Neural crest cell (in vitro differentiated cells): ENCODE data around the gene TRIM14. TPM values are rescaled to one million over a fixed set of nuclear protein-coding genes. Genes with fewer than 3 reads are reported as not detected.
"Not testable (repeated sequence)": the region's sequence is repeated elsewhere in the genome, so short reads cannot be mapped to it uniquely, and the experiment has no call there.

Experiments used
- DNase-seq: peaks from one replicate; pipeline ENCODE4 v3.0.0; 2021; ENCODE audit warnings: low read depth, mixed read lengths, low spot score
- H3K27ac Mint-ChIP-seq: one replicate; pipeline ENCODE4 v1.8.0; 2021; ENCODE audit warnings: mild to moderate bottlenecking, mixed read lengths; ENCODE audit not compliant: unreplicated experiment
- H3K27me3 Mint-ChIP-seq: 2 replicates; pipeline ENCODE4 v1.8.0; 2021; ENCODE audit warnings: low read depth, mild to moderate bottlenecking, mixed read lengths
- H3K36me3 Mint-ChIP-seq: 2 replicates; pipeline ENCODE4 v1.8.0; 2021; ENCODE audit warnings: low read depth, mild to moderate bottlenecking, mixed read lengths
- H3K4me1 Mint-ChIP-seq: 2 replicates; pipeline ENCODE4 v1.8.0; 2021; ENCODE audit warnings: mixed read lengths
- H3K4me3 Mint-ChIP-seq: one replicate; pipeline ENCODE4 v1.8.0; 2021; ENCODE audit warnings: mild to moderate bottlenecking, mixed read lengths
- H3K9me3 Mint-ChIP-seq: 2 replicates; pipeline ENCODE4 v1.8.0; 2021; ENCODE audit warnings: mixed read lengths
- total RNA-seq: library from RNA; stranded (reverse); gene quantifications from 2 replicates; pipeline ENCODE4 v1.2.1, GENCODE V29; 2021
- TF ChIP-seq, protein P1 (sequence below): fragments of 200-600 bp; sonication (generic); conservative IDR thresholded peaks from 2 replicates; pipeline ENCODE4 v1.5.0; 2021; ENCODE audit warnings: antibody characterized with exemption, mild to moderate bottlenecking

The TRIM14 gene
- total RNA-seq, 1 donor from 2014 or later = 11.2 TPM

DNA sequence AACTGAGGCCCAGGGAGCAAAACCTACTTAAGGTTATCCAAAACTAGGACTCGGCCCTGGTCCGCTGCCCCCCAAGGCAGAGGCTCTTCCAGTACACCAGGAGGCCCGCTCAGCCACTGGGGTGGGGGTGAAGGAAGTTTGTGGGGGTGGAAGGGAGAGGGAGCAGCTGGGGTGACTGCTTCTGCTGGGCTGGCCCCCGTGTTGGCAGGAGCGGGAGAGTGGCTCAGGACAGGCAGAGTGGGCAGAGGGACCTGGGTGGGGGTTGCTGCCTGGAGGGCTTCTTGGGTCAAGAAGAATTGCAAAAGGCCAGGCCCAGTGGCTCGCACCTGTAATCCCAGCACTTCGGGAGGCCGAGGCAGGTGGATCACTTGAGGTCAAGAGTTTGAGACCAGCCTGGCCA, 8.2 kb upstream of the TRIM14 start:
- no peak for DNase-seq
- TF ChIP-seq, protein P1, sequence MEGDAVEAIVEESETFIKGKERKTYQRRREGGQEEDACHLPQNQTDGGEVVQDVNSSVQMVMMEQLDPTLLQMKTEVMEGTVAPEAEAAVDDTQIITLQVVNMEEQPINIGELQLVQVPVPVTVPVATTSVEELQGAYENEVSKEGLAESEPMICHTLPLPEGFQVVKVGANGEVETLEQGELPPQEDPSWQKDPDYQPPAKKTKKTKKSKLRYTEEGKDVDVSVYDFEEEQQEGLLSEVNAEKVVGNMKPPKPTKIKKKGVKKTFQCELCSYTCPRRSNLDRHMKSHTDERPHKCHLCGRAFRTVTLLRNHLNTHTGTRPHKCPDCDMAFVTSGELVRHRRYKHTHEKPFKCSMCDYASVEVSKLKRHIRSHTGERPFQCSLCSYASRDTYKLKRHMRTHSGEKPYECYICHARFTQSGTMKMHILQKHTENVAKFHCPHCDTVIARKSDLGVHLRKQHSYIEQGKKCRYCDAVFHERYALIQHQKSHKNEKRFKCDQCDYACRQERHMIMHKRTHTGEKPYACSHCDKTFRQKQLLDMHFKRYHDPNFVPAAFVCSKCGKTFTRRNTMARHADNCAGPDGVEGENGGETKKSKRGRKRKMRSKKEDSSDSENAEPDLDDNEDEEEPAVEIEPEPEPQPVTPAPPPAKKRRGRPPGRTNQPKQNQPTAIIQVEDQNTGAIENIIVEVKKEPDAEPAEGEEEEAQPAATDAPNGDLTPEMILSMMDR = no peak
- H3K27ac Mint-ChIP-seq = no peak overlapping the region
- no peaks in the 10 kb centered on the region for H3K4me1 Mint-ChIP-seq
- no peak overlapping the region for H3K4me3 Mint-ChIP-seq
- no peaks in the 10 kb centered on the region for H3K36me3 Mint-ChIP-seq
- H3K27me3 Mint-ChIP-seq = no peaks in the 10 kb centered on the region
- H3K9me3 Mint-ChIP-seq = no peaks in the 10 kb centered on the region

DNA sequence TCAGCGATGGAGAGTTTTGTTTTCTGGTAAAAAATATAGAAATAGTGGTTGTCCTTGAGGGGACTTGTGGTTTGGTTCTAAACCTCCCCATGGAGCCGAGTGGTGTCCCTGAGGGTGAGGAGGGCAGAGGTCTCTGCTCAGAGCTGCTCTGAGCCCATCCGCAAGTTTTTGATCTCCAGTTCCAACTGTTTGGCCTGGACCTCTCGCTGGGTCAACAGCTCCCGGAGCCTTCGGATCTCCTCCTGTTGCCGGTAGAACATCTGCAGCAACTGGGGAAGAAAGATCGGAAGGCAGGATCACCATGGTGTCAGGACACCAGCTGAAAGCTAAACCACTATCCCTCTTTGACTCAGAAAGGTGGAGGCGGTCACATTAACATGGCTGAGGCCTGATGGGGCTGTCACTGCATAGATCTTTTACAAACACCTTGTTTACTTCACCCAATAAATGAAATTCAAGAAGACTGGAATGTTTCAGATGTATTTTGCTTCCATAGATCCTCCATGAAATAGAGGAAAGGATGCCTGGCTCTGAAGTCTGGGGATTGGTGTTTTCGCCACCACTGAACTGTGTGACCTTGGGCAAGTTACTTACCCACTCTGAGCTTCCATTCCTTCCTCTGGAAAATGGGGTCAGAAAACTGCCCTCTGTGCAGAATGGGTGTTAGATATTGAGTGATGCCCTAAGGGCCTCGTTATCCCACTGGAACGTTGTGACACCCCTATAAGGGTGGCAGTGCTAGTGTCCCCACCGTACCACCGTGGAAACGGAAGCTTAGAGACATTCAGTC, 5.8 kb upstream of the TRIM14 start:
- Mint-ChIP-seq H3K27ac (peak overlapping the region; percentile 43), H3K9me3 (no peaks in the 10 kb centered on the region)

DNA sequence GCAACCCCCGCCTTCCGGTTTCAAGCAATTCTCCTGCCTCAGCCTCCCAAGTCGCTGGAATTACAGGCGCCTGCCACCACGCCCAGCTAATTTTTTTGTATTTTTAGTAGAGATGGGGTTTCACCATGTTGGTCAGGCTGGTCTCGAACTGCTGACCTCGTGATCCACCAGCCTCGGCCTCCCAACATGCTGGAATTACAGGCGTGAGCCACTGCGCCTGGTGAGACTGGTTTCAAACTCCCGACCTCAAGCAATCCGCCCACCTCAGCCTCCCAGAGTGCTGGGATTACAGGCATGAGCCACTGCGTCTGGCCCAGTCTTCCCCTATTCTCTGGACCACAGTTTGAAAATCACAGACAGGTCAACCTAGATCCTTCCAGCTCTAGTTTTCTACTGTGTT, 5.1 kb upstream of the TRIM14 start:
- H3K4me1 Mint-ChIP-seq, DNase-seq, H3K9me3 Mint-ChIP-seq, H3K4me3 Mint-ChIP-seq, H3K27ac Mint-ChIP-seq, H3K36me3 Mint-ChIP-seq: not testable (repeated sequence)
- H3K27me3 Mint-ChIP-seq = peaks cover 13% of the 10 kb centered on the region

More for the DNA sequence above, 5.8 kb upstream of the TRIM14 start:
- peaks cover 9% of the 10 kb centered on the region for H3K27me3 Mint-ChIP-seq
- DNase-seq = no peak
- H3K36me3 Mint-ChIP-seq = no peaks in the 10 kb centered on the region
- no peak overlapping the region for H3K4me3 Mint-ChIP-seq
- TF ChIP-seq, protein P1 = no peak
- H3K4me1 Mint-ChIP-seq = no peaks in the 10 kb centered on the region

DNA sequence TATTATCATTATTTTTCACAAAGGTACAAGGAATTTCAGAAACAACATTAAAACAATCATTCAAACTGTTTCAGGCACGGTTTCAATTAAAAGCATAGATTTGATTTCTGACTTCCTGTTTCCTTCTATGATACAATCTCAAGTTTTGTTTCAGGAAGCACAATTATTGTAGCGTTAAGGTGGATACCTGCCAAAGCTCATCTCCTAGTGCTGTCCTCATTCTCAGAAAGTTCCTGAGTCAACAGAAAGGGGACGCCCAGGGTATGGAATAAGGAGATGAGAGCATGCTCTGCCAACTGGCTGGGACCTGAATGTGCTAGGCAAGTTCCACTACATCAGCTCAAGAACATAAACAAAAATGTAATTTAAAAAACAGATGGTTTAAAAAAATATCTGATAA, 2.0 kb upstream of the TRIM14 start:
- Mint-ChIP-seq H3K27me3 (peaks cover 21% of the 10 kb centered on the region), H3K36me3 (no peaks in the 10 kb centered on the region)

DNA sequence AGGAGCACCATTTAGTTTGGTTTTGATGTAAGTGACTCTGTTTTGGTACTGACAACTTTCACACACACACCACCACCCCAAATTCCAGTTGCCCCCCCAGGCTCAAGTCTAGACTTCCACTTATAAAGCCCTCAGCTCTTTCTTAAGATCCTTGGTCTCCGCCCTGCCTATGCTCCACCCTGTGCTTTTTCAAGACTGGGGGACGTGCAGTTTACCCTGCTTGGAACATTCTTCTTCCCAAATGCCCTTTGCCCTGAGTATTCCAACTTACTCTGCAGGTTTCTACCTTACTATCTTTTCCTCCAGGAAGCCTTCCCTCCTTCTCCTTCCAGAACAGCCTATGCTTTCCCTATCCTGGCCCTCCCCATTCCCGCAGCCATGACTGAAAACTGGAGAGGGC, 1.5 kb upstream of the TRIM14 start:
- peak overlapping the region; percentile 51 for H3K4me3 Mint-ChIP-seq
- H3K9me3 Mint-ChIP-seq = no peaks in the 10 kb centered on the region
- H3K27me3 Mint-ChIP-seq = peaks cover 21% of the 10 kb centered on the region
- H3K27ac Mint-ChIP-seq = peak overlapping the region; percentile 43
- peaks cover 9% of the 10 kb centered on the region for H3K4me1 Mint-ChIP-seq
- DNase-seq = no peak
- H3K36me3 Mint-ChIP-seq = no peaks in the 10 kb centered on the region
- TF ChIP-seq, protein P1 = no peak

More for the DNA sequence above, 2.0 kb upstream of the TRIM14 start:
- TF ChIP-seq, protein P1 = no peak
- DNase-seq = no peak
- Mint-ChIP-seq H3K27ac (no peak overlapping the region), H3K4me3 (no peak overlapping the region), H3K4me1 (peaks cover 9% of the 10 kb centered on the region), H3K9me3 (no peaks in the 10 kb centered on the region)

DNA sequence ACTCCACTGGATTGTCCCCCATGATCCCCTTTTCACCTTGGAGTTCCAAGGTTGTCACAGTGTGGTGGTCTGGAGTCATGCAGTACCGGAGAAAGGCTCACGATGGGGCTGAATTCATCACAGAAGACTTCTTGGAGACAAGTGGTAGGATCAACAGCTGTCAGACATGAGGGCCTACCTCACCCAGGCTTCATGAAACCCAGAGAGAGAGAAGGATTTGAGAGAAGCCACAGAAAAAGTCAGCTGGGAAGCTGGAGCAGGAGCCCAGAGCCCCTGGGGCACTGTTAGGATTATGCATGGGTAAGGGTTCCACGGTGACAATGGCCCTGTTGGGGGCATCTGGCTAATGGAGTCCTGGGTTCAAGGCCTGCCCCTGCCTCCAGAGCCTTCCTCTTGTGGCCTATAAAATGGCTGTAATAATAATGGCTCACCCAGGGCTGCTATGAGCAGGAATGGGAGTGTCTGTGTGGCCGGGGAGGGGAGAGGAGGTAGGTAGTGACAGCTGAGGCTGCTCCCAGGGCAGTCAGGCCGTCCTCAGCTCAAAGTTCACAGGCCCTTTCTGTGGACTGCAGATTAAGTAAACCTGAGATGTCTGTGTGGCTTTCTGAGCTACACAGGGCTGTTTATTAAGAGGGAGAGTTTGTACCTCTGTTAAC, 910 bp downstream of the TRIM14 start:
- peak overlapping the region; percentile 74 for H3K4me3 Mint-ChIP-seq
- H3K27ac Mint-ChIP-seq = no peak overlapping the region
- peaks cover 21% of the 10 kb centered on the region for H3K27me3 Mint-ChIP-seq
- H3K9me3 Mint-ChIP-seq = no peaks in the 10 kb centered on the region
- no peaks in the 10 kb centered on the region for H3K36me3 Mint-ChIP-seq
- DNase-seq = no peak
- peaks cover 9% of the 10 kb centered on the region for H3K4me1 Mint-ChIP-seq
- TF ChIP-seq, protein P1 = peak; percentile 16

DNA sequence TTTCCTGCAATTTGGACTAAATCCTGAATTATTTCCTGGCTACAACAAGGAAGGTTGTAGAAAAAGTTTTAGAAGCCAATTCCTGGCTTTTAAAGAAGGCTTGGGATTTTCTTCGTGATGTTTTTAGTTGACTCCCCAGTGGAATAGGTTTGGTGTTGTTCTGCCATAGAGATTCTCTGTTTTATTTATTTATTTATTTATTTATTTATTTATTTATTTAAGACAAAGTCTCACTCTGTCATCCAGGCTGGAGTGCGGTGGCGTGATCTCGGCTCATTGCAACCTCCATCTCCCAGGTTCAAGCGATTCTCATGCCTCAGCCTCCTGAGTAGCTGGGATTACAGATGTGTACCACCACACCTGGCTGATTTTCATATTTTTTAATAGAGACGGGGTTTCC, 1.9 kb downstream of the TRIM14 start:
- H3K4me3 Mint-ChIP-seq, H3K27ac Mint-ChIP-seq, H3K9me3 Mint-ChIP-seq, H3K36me3 Mint-ChIP-seq, H3K4me1 Mint-ChIP-seq, DNase-seq: not testable (repeated sequence)
- peaks cover 21% of the 10 kb centered on the region for H3K27me3 Mint-ChIP-seq
